Thoracic aorta (tissue), 2 donors: ENCODE results near the gene CLASP1. TPM values are rescaled to one million over a fixed set of nuclear protein-coding genes. Genes with fewer than 3 reads are reported as not detected.
"Not testable (repeated sequence)": the region's sequence is repeated elsewhere in the genome, so short reads cannot be mapped to it uniquely, and the experiment has no call there.

Experiments used
- ATAC-seq: fragments of 150-250 bp; one replicate; pipeline ENCODE4 v1.8.0; 2017; ENCODE audit warnings: low read depth; ENCODE audit not compliant: insufficient number of reproducible peaks, low FRiP score
- DNase-seq: peaks from one replicate; pipeline ENCODE4 v3.0.0-alpha.2; 2020; ENCODE audit warnings: low spot score
- H3K27ac ChIP-seq, 2 donors: fragments of 200-600 bp; sonication (generic); 1 replicate in 1 of 2; 2 replicates in 1 of 2; pipeline ENCODE4 v1.5.1; 2016; ENCODE audit warnings: mild to moderate bottlenecking in 2 of 2, moderate library complexity in 2 of 2
- H3K27me3 ChIP-seq: fragments of 200-600 bp; sonication (generic); replicated peaks from 2 replicates; pipeline ENCODE4 v1.6.0; 2016; ENCODE audit warnings: mild to moderate bottlenecking; ENCODE audit not compliant: insufficient read depth
- H3K36me3 ChIP-seq: fragments of 200-600 bp; sonication (generic); one replicate; pipeline ENCODE4 v1.5.1; 2016
- H3K4me1 ChIP-seq, 2 donors: fragments of 200-600 bp; sonication (generic); 1 replicate in 1 of 2; 2 replicates in 1 of 2; pipeline versions ENCODE4 v1.5.1 to v1.6.0; 2016; ENCODE audit warnings: low read depth in 2 of 2, mild to moderate bottlenecking in 1 of 2; ENCODE audit not compliant: control insufficient read depth in 1 of 2
- H3K4me3 ChIP-seq: fragments of 200-600 bp; sonication (generic); 2 replicates; pipeline ENCODE4 v1.5.1; 2016; ENCODE audit warnings: mild to moderate bottlenecking
- H3K9me3 ChIP-seq: fragments of 200-600 bp; sonication (generic); 2 replicates; pipeline ENCODE4 v1.5.1; 2016
- total RNA-seq, 2 donors: library from RNA; depleted of rRNA; stranded (reverse); fragments of >200 nt; gene quantifications; one replicate each; pipeline versions ENCODE4 v1.1.0 to v1.2.3, GENCODE V29; 2016
- TF ChIP-seq, protein P1 (sequence below): fragments of 200-600 bp; sonication (generic); IDR thresholded peaks from one replicate; pipeline ENCODE4 v1.5.1; 2019; ENCODE audit warnings: antibody characterized with exemption

CLASP1 gene
- total RNA-seq, 2 donors from 2014 or later: 69.7 to 113 TPM

- Histone ChIP-seq H3K27me3 (no peaks in the 10 kb centered on the region), H3K4me3 (no peak overlapping the region), H3K36me3 (no peaks in the 10 kb centered on the region), H3K9me3 (no peaks in the 10 kb centered on the region), H3K27ac (no peak overlapping the region), H3K4me1 (peaks cover 7 to 48% of the 10 kb centered on the region in 2 donors)
- TF ChIP-seq, protein P1, sequence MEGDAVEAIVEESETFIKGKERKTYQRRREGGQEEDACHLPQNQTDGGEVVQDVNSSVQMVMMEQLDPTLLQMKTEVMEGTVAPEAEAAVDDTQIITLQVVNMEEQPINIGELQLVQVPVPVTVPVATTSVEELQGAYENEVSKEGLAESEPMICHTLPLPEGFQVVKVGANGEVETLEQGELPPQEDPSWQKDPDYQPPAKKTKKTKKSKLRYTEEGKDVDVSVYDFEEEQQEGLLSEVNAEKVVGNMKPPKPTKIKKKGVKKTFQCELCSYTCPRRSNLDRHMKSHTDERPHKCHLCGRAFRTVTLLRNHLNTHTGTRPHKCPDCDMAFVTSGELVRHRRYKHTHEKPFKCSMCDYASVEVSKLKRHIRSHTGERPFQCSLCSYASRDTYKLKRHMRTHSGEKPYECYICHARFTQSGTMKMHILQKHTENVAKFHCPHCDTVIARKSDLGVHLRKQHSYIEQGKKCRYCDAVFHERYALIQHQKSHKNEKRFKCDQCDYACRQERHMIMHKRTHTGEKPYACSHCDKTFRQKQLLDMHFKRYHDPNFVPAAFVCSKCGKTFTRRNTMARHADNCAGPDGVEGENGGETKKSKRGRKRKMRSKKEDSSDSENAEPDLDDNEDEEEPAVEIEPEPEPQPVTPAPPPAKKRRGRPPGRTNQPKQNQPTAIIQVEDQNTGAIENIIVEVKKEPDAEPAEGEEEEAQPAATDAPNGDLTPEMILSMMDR: no peak
- ATAC-seq (no peak), DNase-seq (no peak)
Measured at GRCh38 chr2:121567452-121567851, 81.8 kb downstream of the CLASP1 start.

- DNase-seq (no peak), ATAC-seq (no peak)
- TF ChIP-seq, protein P1: no peak
- Histone ChIP-seq H3K27me3 (no peaks in the 10 kb centered on the region), H3K9me3 (no peaks in the 10 kb centered on the region), H3K4me3 (no peak overlapping the region), H3K36me3 (no peaks in the 10 kb centered on the region), H3K4me1 (peaks cover 20 to 58% of the 10 kb centered on the region in 2 donors), H3K27ac (no peak overlapping the region)
Measured at GRCh38 chr2:121565389-121566250, 83.6 kb downstream of the CLASP1 start.

GRCh38 chr2:121564905-121565304 is 84.4 kb downstream of the CLASP1 start:
- no peak for ATAC-seq
- Histone ChIP-seq H3K4me3 (no peak overlapping the region), H3K9me3 (no peaks in the 10 kb centered on the region), H3K27ac (no peak overlapping the region), H3K36me3 (no peaks in the 10 kb centered on the region), H3K27me3 (no peaks in the 10 kb centered on the region), H3K4me1 (peaks cover 15 to 54% of the 10 kb centered on the region in 2 donors)
- TF ChIP-seq, protein P1: no peak
- DNase-seq: no peak

- not testable (repeated sequence) for H3K9me3 ChIP-seq, ATAC-seq
- peaks cover 15 to 54% of the 10 kb centered on the region in 2 donors for H3K4me1 ChIP-seq
Measured at GRCh38 chr2:121563754-121564153, 85.5 kb downstream of the CLASP1 start.

DNA sequence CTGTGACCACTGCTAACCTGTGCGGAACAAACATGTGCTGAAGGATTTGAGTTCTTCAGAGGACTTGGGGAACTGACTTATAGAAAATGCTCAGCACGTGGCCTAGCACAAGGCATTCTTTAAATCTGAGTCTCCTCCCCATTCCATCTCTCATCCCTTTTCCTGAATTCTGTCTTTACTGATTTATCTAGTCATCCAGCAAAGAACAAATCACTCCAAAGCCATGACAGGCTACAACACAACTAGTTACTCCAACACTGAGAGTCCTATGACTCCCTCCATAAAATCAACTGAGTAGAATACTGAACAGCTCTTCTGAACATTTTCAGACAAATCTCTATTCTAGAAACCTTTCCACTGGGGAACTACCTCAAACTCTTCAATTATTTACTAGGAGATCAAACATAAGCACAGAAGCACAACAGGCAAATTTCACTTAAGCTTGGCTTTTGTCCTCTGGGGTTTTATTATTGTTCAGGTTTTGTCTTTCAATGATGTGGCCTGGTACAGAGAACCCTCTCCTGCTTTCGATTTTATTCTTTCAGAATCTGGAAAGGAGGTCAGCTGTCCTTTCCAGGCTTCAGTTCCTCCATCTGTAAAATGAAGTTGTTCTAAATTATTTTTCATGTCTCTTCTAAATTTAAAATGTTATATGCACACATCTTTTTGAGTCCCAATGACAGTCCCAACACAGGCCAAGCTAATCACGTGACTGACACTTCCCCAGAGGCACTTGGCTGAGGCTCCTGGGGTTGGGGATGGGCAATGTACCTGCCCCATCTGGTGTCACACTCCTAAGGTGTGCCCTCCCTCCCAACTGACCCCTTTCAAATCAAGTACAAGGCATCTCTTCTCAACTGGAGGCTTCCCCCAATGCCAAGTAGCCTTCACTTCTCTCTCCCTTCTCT is 86.7 kb downstream of the CLASP1 start:
- Histone ChIP-seq H3K9me3 (no peaks in the 10 kb centered on the region), H3K36me3 (no peaks in the 10 kb centered on the region), H3K4me3 (no peak overlapping the region), H3K27ac (peak overlapping the region; percentile 26 to 33), H3K27me3 (no peaks in the 10 kb centered on the region), H3K4me1 (peaks cover 15 to 54% of the 10 kb centered on the region in 2 donors)
- DNase-seq (no peak), ATAC-seq (no peak)
- TF ChIP-seq, protein P1: no peak

More at GRCh38 chr2:121563754-121564153, 85.5 kb downstream of the CLASP1 start:
- H3K27me3 ChIP-seq, H3K27ac ChIP-seq, H3K4me3 ChIP-seq, DNase-seq, H3K36me3 ChIP-seq: not testable (repeated sequence)
